Hepatocyte (in vitro differentiated cells): Measurements from ENCODE around the gene PRKAG2. TPM values are rescaled to one million over a fixed set of nuclear protein-coding genes. Genes with fewer than 3 reads are reported as not detected.

Source experiments
- DNase-seq: peaks from one replicate; pipeline ENCODE4 v3.0.0-alpha.2; 2016; ENCODE audit warnings: low spot score
- H2AFZ ChIP-seq: fragments of 200-600 bp; sonication (generic); 2 replicates; pipeline ENCODE4 v1.6.0; 2016; ENCODE audit warnings: antibody characterized with exemption, mild to moderate bottlenecking
- H3K27ac ChIP-seq: fragments of 200-600 bp; sonication (generic); 2 replicates; pipeline ENCODE4 v1.5.1; 2016; ENCODE audit warnings: mild to moderate bottlenecking
- H3K27me3 ChIP-seq: fragments of 200-600 bp; sonication (generic); 2 replicates; pipeline ENCODE4 v1.6.1; 2016
- H3K36me3 ChIP-seq: fragments of 200-600 bp; sonication (generic); replicated peaks from 2 replicates; pipeline ENCODE4 v1.5.1; 2016; ENCODE audit warnings: low read depth; ENCODE audit not compliant: insufficient read depth
- H3K4me1 ChIP-seq: fragments of 200-600 bp; sonication (generic); 2 replicates; pipeline ENCODE4 v1.5.1; 2016; ENCODE audit warnings: mild to moderate bottlenecking, moderate library complexity; ENCODE audit not compliant: insufficient read depth
- H3K4me2 ChIP-seq: fragments of 200-600 bp; sonication (generic); 2 replicates; pipeline ENCODE4 v1.6.0; 2016
- H3K4me3 ChIP-seq: fragments of 200-600 bp; sonication (generic); 2 replicates; pipeline ENCODE4 v1.5.1; 2016; ENCODE audit warnings: mild to moderate bottlenecking
- H3K79me2 ChIP-seq: fragments of 200-600 bp; sonication (generic); 2 replicates; pipeline ENCODE4 v1.6.0; 2017; ENCODE audit warnings: mild to moderate bottlenecking
- H3K9me2 ChIP-seq: fragments of 200-600 bp; sonication (generic); replicated peaks from 2 replicates; pipeline ENCODE4 v1.6.0; 2017; ENCODE audit warnings: mild to moderate bottlenecking; ENCODE audit not compliant: insufficient read depth
- H3K9me3 ChIP-seq: fragments of 200-600 bp; sonication (generic); 2 replicates; pipeline ENCODE4 v1.5.1; 2016; ENCODE audit warnings: low read depth, mild to moderate bottlenecking
- H4K20me1 ChIP-seq: fragments of 200-600 bp; sonication (generic); 2 replicates; pipeline ENCODE4 v1.6.0; 2016; ENCODE audit warnings: mild to moderate bottlenecking; ENCODE audit not compliant: insufficient read depth, poor library complexity, severe bottlenecking
- EZH2 ChIP-seq: fragments of 200-600 bp; sonication (generic); IDR thresholded peaks from 2 replicates; pipeline ENCODE4 v1.6.1; 2016; ENCODE audit warnings: antibody characterized with exemption, mild to moderate bottlenecking, borderline replicate concordance
- EZH2phosphoT487 ChIP-seq: fragments of 200-600 bp; sonication (generic); IDR thresholded peaks from one replicate; pipeline ENCODE4 v1.6.1; 2018; ENCODE audit warnings: antibody characterized with exemption, mild to moderate bottlenecking, low read depth, moderate library complexity; ENCODE audit not compliant: unreplicated experiment, severe bottlenecking
- WGBS: methylation state at CpG from one replicate; pipeline ENCODE4 v1.1.6; 2016; ENCODE audit warnings: low lambda C conversion rate; ENCODE audit errors: missing lambda C conversion rate; 5-methylcytosine and 5-hydroxymethylcytosine counted together
- polyA plus RNA-seq: library from polyadenylated mRNA; unstranded; fragments of >200 nt; fragmentation: Nextera tagmentation; extraction: Ambion mirVana; gene quantifications from 2 replicates; pipeline ENCODE4 v1.2.1, GENCODE V29; 2016
- total RNA-seq: library from RNA; depleted of rRNA; stranded (reverse); fragments of >200 nt; gene quantifications from 2 replicates; pipeline ENCODE4 v1.2.3, GENCODE V29; 2014
- TF ChIP-seq, protein P1 (sequence below): fragments of 200-600 bp; sonication (generic); IDR thresholded peaks from 2 replicates; pipeline ENCODE4 v1.5.1; 2016; ENCODE audit warnings: antibody characterized with exemption, mild to moderate bottlenecking; ENCODE audit not compliant: poor library complexity

Gene PRKAG2
- total and polyA plus RNA-seq, 2 experiments from 2014 or later: 17.8 to 23.4 TPM

- Histone ChIP-seq H3K4me1 (peaks cover 20% of the 10 kb centered on the region), H3K9me3 (no peaks in the 10 kb centered on the region), H4K20me1 (no peaks in the 10 kb centered on the region), H3K36me3 (no peaks in the 10 kb centered on the region), H3K27ac (no peak overlapping the region), H2AFZ (no peak overlapping the region), H3K9me2 (no peaks in the 10 kb centered on the region), H3K27me3 (no peaks in the 10 kb centered on the region), H3K79me2 (no peaks in the 10 kb centered on the region), H3K4me2 (no peak overlapping the region), H3K4me3 (no peak overlapping the region)
- TF ChIP-seq, protein P1, sequence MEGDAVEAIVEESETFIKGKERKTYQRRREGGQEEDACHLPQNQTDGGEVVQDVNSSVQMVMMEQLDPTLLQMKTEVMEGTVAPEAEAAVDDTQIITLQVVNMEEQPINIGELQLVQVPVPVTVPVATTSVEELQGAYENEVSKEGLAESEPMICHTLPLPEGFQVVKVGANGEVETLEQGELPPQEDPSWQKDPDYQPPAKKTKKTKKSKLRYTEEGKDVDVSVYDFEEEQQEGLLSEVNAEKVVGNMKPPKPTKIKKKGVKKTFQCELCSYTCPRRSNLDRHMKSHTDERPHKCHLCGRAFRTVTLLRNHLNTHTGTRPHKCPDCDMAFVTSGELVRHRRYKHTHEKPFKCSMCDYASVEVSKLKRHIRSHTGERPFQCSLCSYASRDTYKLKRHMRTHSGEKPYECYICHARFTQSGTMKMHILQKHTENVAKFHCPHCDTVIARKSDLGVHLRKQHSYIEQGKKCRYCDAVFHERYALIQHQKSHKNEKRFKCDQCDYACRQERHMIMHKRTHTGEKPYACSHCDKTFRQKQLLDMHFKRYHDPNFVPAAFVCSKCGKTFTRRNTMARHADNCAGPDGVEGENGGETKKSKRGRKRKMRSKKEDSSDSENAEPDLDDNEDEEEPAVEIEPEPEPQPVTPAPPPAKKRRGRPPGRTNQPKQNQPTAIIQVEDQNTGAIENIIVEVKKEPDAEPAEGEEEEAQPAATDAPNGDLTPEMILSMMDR: no peak
- no peak for TF ChIP-seq EZH2
- no peak for TF ChIP-seq EZH2phosphoT487
- no peak for DNase-seq
- 90% methylated on average over 13 of the region's 13 CpGs for WGBS
Observed at GRCh38 chr7:151700586-151701165, 176.2 kb downstream of the PRKAG2 start.

- no peaks in the 10 kb centered on the region for H3K9me3 ChIP-seq
- no peak overlapping the region for H3K4me2 ChIP-seq
- no peak overlapping the region for H3K4me3 ChIP-seq
- DNase-seq: no peak
- H4K20me1 ChIP-seq: no peaks in the 10 kb centered on the region
- H3K9me2 ChIP-seq: no peaks in the 10 kb centered on the region
- no peaks in the 10 kb centered on the region for H3K36me3 ChIP-seq
- peaks cover 18% of the 10 kb centered on the region for H3K4me1 ChIP-seq
- no peaks in the 10 kb centered on the region for H3K79me2 ChIP-seq
- H2AFZ ChIP-seq: no peak overlapping the region
- no peaks in the 10 kb centered on the region for H3K27me3 ChIP-seq
- H3K27ac ChIP-seq: no peak overlapping the region
- WGBS: 84% methylated on average over 10 of the region's 10 CpGs
- TF ChIP-seq EZH2phosphoT487 (no peak), EZH2 (no peak)
- TF ChIP-seq, protein P1: no peak
Observed at GRCh38 chr7:151699928-151700319, 177.0 kb downstream of the PRKAG2 start.

DNA sequence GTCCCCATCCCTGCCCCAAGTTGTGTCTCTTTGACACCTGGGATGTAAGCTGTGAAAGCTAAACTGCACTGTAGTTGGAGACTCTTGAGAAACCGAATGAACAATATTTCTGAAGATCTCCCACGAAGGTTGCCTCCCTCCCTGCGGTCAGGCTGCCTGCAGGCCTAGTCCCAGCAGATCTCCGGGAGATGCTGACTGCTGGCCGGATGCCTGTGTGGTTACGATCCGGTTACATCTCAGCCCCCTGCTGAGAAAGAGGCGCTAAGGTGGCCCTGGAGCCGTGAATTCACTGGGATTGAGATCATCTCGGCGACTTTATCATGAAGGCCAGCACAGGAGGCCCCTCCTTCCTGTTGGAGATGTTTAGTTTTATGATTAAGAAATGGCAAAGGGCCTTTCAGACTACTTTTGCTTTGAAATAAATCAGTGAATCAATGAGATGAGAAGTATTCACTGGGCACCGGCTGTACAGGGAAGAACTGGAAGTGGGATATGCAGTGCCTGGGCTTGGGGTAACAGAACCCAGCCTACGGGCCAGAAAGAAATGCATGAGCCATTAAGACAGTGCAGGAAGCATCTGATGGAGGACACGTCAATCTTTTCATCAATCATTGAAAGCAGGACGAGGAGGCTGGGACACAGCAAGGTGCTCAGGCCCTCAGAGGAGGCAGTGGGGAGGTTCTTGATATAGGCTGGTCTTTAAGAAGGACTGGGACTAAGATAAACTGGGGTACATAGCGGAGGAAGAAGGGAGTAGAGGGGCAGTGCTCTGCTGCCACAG is 177.6 kb downstream of the PRKAG2 start:
- Histone ChIP-seq H3K27me3 (no peaks in the 10 kb centered on the region), H3K9me2 (no peaks in the 10 kb centered on the region), H3K36me3 (no peaks in the 10 kb centered on the region), H3K79me2 (no peaks in the 10 kb centered on the region), H3K4me1 (peaks cover 20% of the 10 kb centered on the region), H4K20me1 (no peaks in the 10 kb centered on the region), H3K4me3 (no peak overlapping the region), H3K4me2 (no peak overlapping the region), H2AFZ (no peak overlapping the region), H3K27ac (peak overlapping the region; percentile 27), H3K9me3 (no peaks in the 10 kb centered on the region)
- no peak for DNase-seq
- TF ChIP-seq, protein P1: no peak
- no peak for TF ChIP-seq EZH2
- no peak for TF ChIP-seq EZH2phosphoT487
- 74% methylated on average over 16 of the region's 16 CpGs for WGBS
